ENCODE data around the gene ZNF423. TPM values are rescaled to one million over a fixed set of nuclear protein-coding genes. Genes with fewer than 3 reads are reported as not detected.
A peak's percentile ranks its signal among the peaks of the same experiment; 100 is the strongest.

Gene ZNF423
- total RNA-seq, 1 donor from 2014 or later: 11.9 TPM

DNA sequence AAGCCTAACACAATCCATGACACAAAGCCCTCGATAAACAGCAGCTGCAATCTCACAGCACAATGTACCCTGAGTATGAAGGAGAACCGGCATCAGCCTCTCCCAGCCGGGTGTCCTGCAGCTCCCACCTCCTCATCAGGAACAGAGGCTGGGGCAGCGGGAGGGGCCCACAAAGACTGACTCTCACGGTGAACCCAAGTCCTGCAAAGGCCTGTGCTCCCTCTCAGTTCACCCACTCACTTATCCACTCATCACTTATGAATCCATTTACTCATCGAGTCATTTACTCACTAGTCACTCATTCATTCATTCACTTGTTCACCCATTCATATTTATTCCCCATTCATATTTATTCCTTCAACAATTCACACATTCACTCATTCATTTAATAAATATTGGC is 11.6 kb downstream of the ZNF423 start:
- ATAC-seq (no peak), DNase-seq (no peak)
- no peak overlapping the region for H3K4me3 ChIP-seq
- no peaks in the 10 kb centered on the region for H3K9me3 ChIP-seq
- H3K4me1 ChIP-seq: peaks cover 4% of the 10 kb centered on the region
- intact Hi-C loops (cut with DNase I): no loop called here
- H3K36me3 ChIP-seq: no peaks in the 10 kb centered on the region
- TF ChIP-seq, protein P1, sequence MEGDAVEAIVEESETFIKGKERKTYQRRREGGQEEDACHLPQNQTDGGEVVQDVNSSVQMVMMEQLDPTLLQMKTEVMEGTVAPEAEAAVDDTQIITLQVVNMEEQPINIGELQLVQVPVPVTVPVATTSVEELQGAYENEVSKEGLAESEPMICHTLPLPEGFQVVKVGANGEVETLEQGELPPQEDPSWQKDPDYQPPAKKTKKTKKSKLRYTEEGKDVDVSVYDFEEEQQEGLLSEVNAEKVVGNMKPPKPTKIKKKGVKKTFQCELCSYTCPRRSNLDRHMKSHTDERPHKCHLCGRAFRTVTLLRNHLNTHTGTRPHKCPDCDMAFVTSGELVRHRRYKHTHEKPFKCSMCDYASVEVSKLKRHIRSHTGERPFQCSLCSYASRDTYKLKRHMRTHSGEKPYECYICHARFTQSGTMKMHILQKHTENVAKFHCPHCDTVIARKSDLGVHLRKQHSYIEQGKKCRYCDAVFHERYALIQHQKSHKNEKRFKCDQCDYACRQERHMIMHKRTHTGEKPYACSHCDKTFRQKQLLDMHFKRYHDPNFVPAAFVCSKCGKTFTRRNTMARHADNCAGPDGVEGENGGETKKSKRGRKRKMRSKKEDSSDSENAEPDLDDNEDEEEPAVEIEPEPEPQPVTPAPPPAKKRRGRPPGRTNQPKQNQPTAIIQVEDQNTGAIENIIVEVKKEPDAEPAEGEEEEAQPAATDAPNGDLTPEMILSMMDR (IDR thresholded peaks at IDR 0.05): no peak
- H3K27ac ChIP-seq: peak overlapping the region; percentile 36
- H3K27me3 ChIP-seq: peaks cover 2% of the 10 kb centered on the region

GRCh38 chr16:49843758-49844157 is 12.2 kb downstream of the ZNF423 start:
- DNase-seq: no peak
- Histone ChIP-seq H3K27ac (peak overlapping the region; percentile 36), H3K36me3 (no peaks in the 10 kb centered on the region), H3K4me3 (no peak overlapping the region), H3K9me3 (no peaks in the 10 kb centered on the region), H3K27me3 (peaks cover 5% of the 10 kb centered on the region), H3K4me1 (peaks cover 4% of the 10 kb centered on the region)
- ATAC-seq: no peak
- TF ChIP-seq, protein P1 (IDR thresholded peaks at IDR 0.05): no peak
- intact Hi-C loops (cut with DNase I): no loop called here

DNA sequence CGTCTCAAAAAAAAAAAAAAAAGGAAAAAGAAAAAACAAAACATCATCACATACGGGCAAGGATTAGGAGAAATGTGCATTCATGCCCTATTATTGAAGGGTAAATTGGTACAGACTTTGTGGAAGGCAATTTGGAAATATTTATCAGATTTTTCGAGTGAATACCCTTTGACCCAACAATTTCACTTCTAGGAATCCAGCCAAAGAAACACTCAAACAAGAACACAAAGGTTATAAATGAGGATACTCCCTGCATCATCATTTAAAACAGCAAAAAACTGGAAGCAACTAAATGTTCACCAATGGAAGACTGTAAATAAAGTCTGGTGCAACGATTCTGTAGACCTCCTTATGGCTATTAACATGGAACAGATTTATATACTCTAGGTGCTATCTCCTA is 12.9 kb downstream of the ZNF423 start:
- peak overlapping the region; percentile 24 for H3K27ac ChIP-seq
- H3K36me3 ChIP-seq: no peaks in the 10 kb centered on the region
- no peak for ATAC-seq
- DNase-seq: no peak
- no peak overlapping the region for H3K4me3 ChIP-seq
- H3K4me1 ChIP-seq: peaks cover 7% of the 10 kb centered on the region
- intact Hi-C loops (cut with DNase I): no loop called here
- H3K27me3 ChIP-seq: peaks cover 5% of the 10 kb centered on the region
- TF ChIP-seq, protein P1 (IDR thresholded peaks at IDR 0.05): no peak
- H3K9me3 ChIP-seq: no peaks in the 10 kb centered on the region

DNA sequence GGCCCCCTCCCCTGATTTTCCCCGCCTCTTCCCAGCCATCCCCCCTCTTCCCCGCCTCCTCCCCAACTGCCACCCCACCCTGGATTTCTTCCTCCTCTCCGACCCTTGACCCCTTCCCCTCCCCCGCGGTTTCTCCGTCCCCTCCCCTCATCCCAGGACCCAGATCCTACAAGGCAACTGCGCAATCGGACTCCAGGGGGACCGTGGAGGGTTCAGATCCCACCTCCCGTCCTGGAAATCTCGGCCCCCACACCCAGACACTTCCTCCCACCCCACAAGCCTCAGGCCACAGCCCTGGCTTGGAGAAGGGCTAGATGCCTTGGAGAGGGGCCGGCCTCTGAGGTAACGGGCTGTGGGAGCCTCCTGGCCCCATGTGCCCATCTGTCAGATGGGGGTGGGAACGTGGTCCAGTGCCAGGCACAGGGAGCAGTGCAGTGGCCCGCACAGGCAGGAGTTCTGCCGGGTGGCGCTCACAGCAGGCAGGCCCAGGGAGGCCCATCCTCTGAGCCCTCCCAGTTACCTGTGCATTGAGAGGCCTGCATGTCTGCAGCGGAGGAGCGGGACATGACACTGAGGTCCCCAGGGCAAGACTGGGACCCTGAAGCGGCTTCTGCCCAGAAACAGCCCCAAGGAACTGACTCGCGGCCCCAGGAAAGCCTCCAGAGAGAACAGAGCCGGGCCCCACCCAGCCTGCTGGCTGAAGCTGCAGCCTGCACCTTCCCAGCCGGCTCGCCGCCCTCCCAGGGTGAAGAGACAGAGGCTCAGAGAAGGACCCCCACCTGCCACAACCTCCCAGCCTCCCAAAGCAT is 16.7 kb downstream of the ZNF423 start:
- TF ChIP-seq, protein P1 (IDR thresholded peaks at IDR 0.05): no peak
- Histone ChIP-seq H3K4me1 (peaks cover 29% of the 10 kb centered on the region), H3K27ac (no peak overlapping the region), H3K9me3 (no peaks in the 10 kb centered on the region), H3K27me3 (peaks cover 5% of the 10 kb centered on the region), H3K36me3 (no peaks in the 10 kb centered on the region), H3K4me3 (no peak overlapping the region)
- intact Hi-C loops (cut with DNase I): no loop called here
- DNase-seq: no peak
- ATAC-seq: no peak

DNA sequence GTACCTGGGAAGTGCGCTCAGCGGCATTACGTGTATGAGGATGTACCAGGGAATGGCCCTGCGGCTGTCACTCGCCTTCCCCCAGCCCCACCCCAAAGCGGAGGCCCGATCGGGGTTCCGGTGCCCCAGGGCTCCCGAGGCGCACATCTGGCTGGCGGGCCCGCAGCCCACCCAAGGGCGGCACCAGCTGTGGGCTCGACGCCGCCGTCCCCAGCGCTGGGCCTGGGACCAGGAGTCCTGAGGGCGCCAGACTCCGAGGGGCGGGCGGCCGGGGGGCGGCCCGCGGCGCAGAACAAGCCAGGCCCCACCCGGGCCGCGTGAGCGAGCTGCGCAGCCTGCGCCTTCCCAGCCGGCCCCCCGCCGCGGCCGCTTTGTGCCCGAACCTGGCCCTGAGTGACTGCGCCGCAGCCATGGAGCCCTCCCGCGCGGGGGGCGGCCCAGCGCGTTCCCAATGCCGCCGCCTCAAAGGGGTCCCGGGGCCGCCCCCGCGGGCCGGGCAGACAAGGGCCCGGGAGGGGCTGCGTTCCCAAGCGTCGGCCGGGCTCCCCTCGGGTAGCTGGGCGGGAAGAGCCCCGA is 17.4 kb downstream of the ZNF423 start:
- ATAC-seq (no peak), DNase-seq (no peak)
- H3K27ac ChIP-seq: peak overlapping the region; percentile 3
- TF ChIP-seq, protein P1 (IDR thresholded peaks at IDR 0.05): no peak
- H3K9me3 ChIP-seq: no peaks in the 10 kb centered on the region
- H3K4me3 ChIP-seq: no peak overlapping the region
- peaks cover 34% of the 10 kb centered on the region for H3K4me1 ChIP-seq
- H3K27me3 ChIP-seq: peaks cover 5% of the 10 kb centered on the region
- no peaks in the 10 kb centered on the region for H3K36me3 ChIP-seq
- intact Hi-C loops (cut with DNase I): no loop called here
